RKO (cell line): Measurements from ENCODE around the gene SEC61B.
"Not testable (repeated sequence)": the region's sequence is repeated elsewhere in the genome, so short reads cannot be mapped to it uniquely, and the experiment has no call there.

ENCODE experiments used
- DNase-seq: peaks from one replicate; pipeline ENCODE4 v3.0.0-alpha.2; 2016; ENCODE audit warnings: low spot score

SEC61B gene

GRCh38 chr9:99192786-99193465 is 29.2 kb upstream of the SEC61B start:
- DNase-seq: peak; percentile 56

GRCh38 chr9:99193466-99193821 is 28.6 kb upstream of the SEC61B start:
- DNase-seq: no peak

GRCh38 chr9:99196484-99196883 is 25.6 kb upstream of the SEC61B start:
- not testable (repeated sequence) for DNase-seq

GRCh38 chr9:99197124-99197630 is 24.9 kb upstream of the SEC61B start:
- DNase-seq: no peak

GRCh38 chr9:99197987-99198386 is 24.1 kb upstream of the SEC61B start:
- no peak for DNase-seq

GRCh38 chr9:99199938-99200539 is 22.0 kb upstream of the SEC61B start:
- no peak for DNase-seq

- no peak for DNase-seq
These were observed 20.5 kb upstream of the SEC61B start for GRCh38 chr9:99201603-99202002.

- no peak for DNase-seq
These were observed 11.5 kb upstream of the SEC61B start for GRCh38 chr9:99210572-99210971.

- DNase-seq: no peak
These were observed 10.3 kb upstream of the SEC61B start for GRCh38 chr9:99211746-99212145.

- no peak for DNase-seq
These were observed 8.9 kb upstream of the SEC61B start for GRCh38 chr9:99213197-99213596.

GRCh38 chr9:99216073-99216472 is 6.0 kb upstream of the SEC61B start:
- no peak for DNase-seq

- DNase-seq: peak; percentile 22
These were observed 2.1 kb upstream of the SEC61B start for GRCh38 chr9:99220011-99220410.

GRCh38 chr9:99221266-99221620 is 839 bp upstream of the SEC61B start:
- DNase-seq: peak; percentile 9

- DNase-seq: peak; percentile 68
These were observed 561 bp downstream of the SEC61B start for GRCh38 chr9:99222416-99223270.

GRCh38 chr9:99224445-99224844 is 2.4 kb downstream of the SEC61B start:
- DNase-seq: no peak

GRCh38 chr9:99226054-99226453 is 4.0 kb downstream of the SEC61B start:
- no peak for DNase-seq

- no peak for DNase-seq
These were observed 8.1 kb downstream of the SEC61B start for GRCh38 chr9:99230206-99230605.

GRCh38 chr9:99231711-99232110 is 9.6 kb downstream of the SEC61B start:
- peak; percentile 22 for DNase-seq

- no peak for DNase-seq
These were observed 12.5 kb downstream of the SEC61B start for GRCh38 chr9:99234618-99235017.

GRCh38 chr9:99235069-99235468 is 13.0 kb downstream of the SEC61B start:
- no peak for DNase-seq

GRCh38 chr9:99235926-99236634 is 14.0 kb downstream of the SEC61B start:
- no peak for DNase-seq

GRCh38 chr9:99237356-99237755 is 15.3 kb downstream of the SEC61B start:
- DNase-seq: no peak
